GM21528 (cell line): ENCODE data around the gene PEA15.

Experiments used
- ATAC-seq: cut with Tn5 transposase; IDR thresholded peaks from one replicate; pipeline ENCODE4 v1.9.1; 2021; ENCODE audit warnings: mild to moderate bottlenecking, moderate library complexity; ENCODE audit not compliant: unreplicated experiment, low FRiP score

Gene PEA15

GRCh38 chr1:160205242-160206035, at the start of gene PEA15:
Gene PEA15, plus strand, starts transcription at chr1:160205384. Its CDS starts 6,161 bp downstream, at chr1:160211545.
- ATAC-seq: peak; percentile 43

- no peak for ATAC-seq
Measured at GRCh38 chr1:160156361-160156760, 48.8 kb upstream of the PEA15 start.

- no peak for ATAC-seq
Measured at GRCh38 chr1:160157174-160157573, 48.0 kb upstream of the PEA15 start.

GRCh38 chr1:160158031-160158430, 47.2 kb upstream of the PEA15 start:
- ATAC-seq: no peak

GRCh38 chr1:160158534-160158933, 46.6 kb upstream of the PEA15 start:
- no peak for ATAC-seq

GRCh38 chr1:160159846-160160245, 45.3 kb upstream of the PEA15 start:
- no peak for ATAC-seq

GRCh38 chr1:160161965-160162705, 43.0 kb upstream of the PEA15 start:
- ATAC-seq: no peak

- no peak for ATAC-seq
Measured at GRCh38 chr1:160162931-160163330, 42.3 kb upstream of the PEA15 start.

GRCh38 chr1:160163615-160164014, 41.6 kb upstream of the PEA15 start:
- no peak for ATAC-seq

GRCh38 chr1:160164121-160164520, 41.1 kb upstream of the PEA15 start:
- no peak for ATAC-seq

- no peak for ATAC-seq
Measured at GRCh38 chr1:160166166-160166868, 38.9 kb upstream of the PEA15 start.

GRCh38 chr1:160167056-160167455, 38.1 kb upstream of the PEA15 start:
- no peak for ATAC-seq

GRCh38 chr1:160167580-160167979, 37.6 kb upstream of the PEA15 start:
- ATAC-seq: no peak

GRCh38 chr1:160168016-160168415, 37.2 kb upstream of the PEA15 start:
- ATAC-seq: no peak

GRCh38 chr1:160168609-160169369, 36.4 kb upstream of the PEA15 start:
- no peak for ATAC-seq

GRCh38 chr1:160169553-160170399, 35.4 kb upstream of the PEA15 start:
- ATAC-seq: peak; percentile 55

- ATAC-seq: no peak
Measured at GRCh38 chr1:160171354-160171753, 33.8 kb upstream of the PEA15 start.

- ATAC-seq: no peak
Measured at GRCh38 chr1:160171980-160172379, 33.2 kb upstream of the PEA15 start.

- ATAC-seq: no peak
Measured at GRCh38 chr1:160177231-160177630, 28.0 kb upstream of the PEA15 start.

GRCh38 chr1:160177667-160178066, 27.5 kb upstream of the PEA15 start:
- ATAC-seq: no peak
